OCI-LY1 (cell line): ENCODE results near the gene KCNK13.
"Not testable (repeated sequence)": the region's sequence is repeated elsewhere in the genome, so short reads cannot be mapped to it uniquely, and the experiment has no call there.

ENCODE experiments used
- H2AFZ ChIP-seq: fragments of 200-600 bp; sonication (generic), shearing (Covaris generic); 2 replicates; pipeline ENCODE4 v1.6.0; 2014; ENCODE audit warnings: antibody characterized with exemption, mild to moderate bottlenecking, low read length
- H3F3A ChIP-seq: fragments of 200-600 bp; sonication (generic), shearing (Covaris generic); 2 replicates; pipeline ENCODE4 v1.6.0; 2014; ENCODE audit warnings: mild to moderate bottlenecking, antibody characterized with exemption, low read length, moderate library complexity; ENCODE audit not compliant: insufficient read depth
- H3K27ac ChIP-seq: fragments of 200-600 bp; sonication (generic); 2 replicates; pipeline ENCODE4 v1.5.1; 2014; ENCODE audit warnings: low read length, mixed run types, mild to moderate bottlenecking, low read depth; ENCODE audit not compliant: poor library complexity, severe bottlenecking
- H3K27me3 ChIP-seq: fragments of 200-600 bp; sonication (generic); 2 replicates; pipeline ENCODE4 v1.6.0; 2014; ENCODE audit warnings: antibody characterized with exemption, mild to moderate bottlenecking, low read length, moderate library complexity; ENCODE audit not compliant: insufficient read depth
- H3K36me3 ChIP-seq: fragments of 200-600 bp; sonication (generic); 2 replicates; pipeline ENCODE4 v1.6.1; 2014; ENCODE audit warnings: mild to moderate bottlenecking, antibody characterized with exemption, low read length, moderate library complexity, mixed read lengths; ENCODE audit not compliant: insufficient read depth
- H3K4me1 ChIP-seq: fragments of 200-600 bp; sonication (generic); 2 replicates; pipeline ENCODE4 v1.5.1; 2014; ENCODE audit warnings: mild to moderate bottlenecking, low read length, moderate library complexity; ENCODE audit not compliant: insufficient read depth, severe bottlenecking
- H3K4me2 ChIP-seq: fragments of 200-600 bp; sonication (generic), shearing (Covaris generic); 2 replicates; pipeline ENCODE4 v1.6.1; 2014; ENCODE audit warnings: low read length
- H3K4me3 ChIP-seq: fragments of 200-600 bp; sonication (generic); 2 replicates; pipeline ENCODE4 v1.5.1; 2014; ENCODE audit warnings: low read length, low read depth, mild to moderate bottlenecking, mixed read lengths; ENCODE audit not compliant: poor library complexity, severe bottlenecking
- H3K79me2 ChIP-seq: fragments of 200-600 bp; shearing (Covaris generic); 2 replicates; pipeline ENCODE4 v1.6.1; 2016; ENCODE audit warnings: mixed run types, low read length, mixed read lengths; ENCODE audit not compliant: insufficient read depth
- H3K9ac ChIP-seq: fragments of 200-600 bp; sonication (generic), shearing (Covaris generic); 2 replicates; pipeline ENCODE4 v1.6.1; 2014; ENCODE audit warnings: mild to moderate bottlenecking, low read length, mixed read lengths
- H3K9me2 ChIP-seq: fragments of 200-600 bp; sonication (generic), shearing (Covaris generic); 2 replicates; pipeline ENCODE4 v1.6.1; 2014; ENCODE audit warnings: low read depth, mild to moderate bottlenecking, low read length, mixed read lengths
- H3K9me3 ChIP-seq: fragments of 200-600 bp; shearing (Covaris generic); 2 replicates; pipeline ENCODE4 v1.6.1; 2014; ENCODE audit warnings: low read length, mixed read lengths
- H4K20me1 ChIP-seq: fragments of 200-600 bp; sonication (generic), shearing (Covaris generic); 2 replicates; pipeline ENCODE4 v1.6.0; 2016; ENCODE audit warnings: mild to moderate bottlenecking, low read length; ENCODE audit not compliant: insufficient read depth
- EZH2 ChIP-seq: fragments of 200-600 bp; sonication (generic), shearing (Covaris generic); IDR thresholded peaks from 2 replicates; pipeline ENCODE4 v1.8.0; 2017; ENCODE audit warnings: borderline replicate concordance, mixed run types, mild to moderate bottlenecking, antibody characterized with exemption, low read length, moderate library complexity, mixed read lengths
- TF ChIP-seq, protein P1 (sequence below): fragments of 200-600 bp; sonication (generic), shearing (Covaris generic); IDR thresholded peaks from 2 replicates; pipeline ENCODE4 v1.5.1; 2017; ENCODE audit warnings: mild to moderate bottlenecking, antibody characterized with exemption, low read length, moderate library complexity, mixed read lengths

Gene KCNK13

DNA sequence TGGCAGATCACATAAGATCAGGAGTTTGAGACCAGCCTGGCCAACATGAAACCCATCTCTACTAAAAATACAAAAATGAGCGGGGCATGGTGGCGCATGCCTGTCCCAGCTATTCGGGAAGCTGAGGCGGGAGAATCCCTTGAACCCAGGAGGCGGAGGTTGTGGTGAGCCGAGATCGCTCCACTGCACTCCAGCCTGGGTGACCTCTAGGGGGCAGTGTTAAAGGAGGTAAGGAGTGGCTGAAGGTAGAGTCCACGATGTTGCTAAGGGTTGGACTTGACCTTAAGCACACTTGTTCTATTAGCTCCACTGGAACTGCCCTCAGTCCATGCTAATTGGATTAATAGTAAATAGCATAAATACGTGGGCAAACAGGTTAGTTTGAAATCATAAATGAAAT is 132.1 kb downstream of the KCNK13 start:
- TF ChIP-seq, protein P1, sequence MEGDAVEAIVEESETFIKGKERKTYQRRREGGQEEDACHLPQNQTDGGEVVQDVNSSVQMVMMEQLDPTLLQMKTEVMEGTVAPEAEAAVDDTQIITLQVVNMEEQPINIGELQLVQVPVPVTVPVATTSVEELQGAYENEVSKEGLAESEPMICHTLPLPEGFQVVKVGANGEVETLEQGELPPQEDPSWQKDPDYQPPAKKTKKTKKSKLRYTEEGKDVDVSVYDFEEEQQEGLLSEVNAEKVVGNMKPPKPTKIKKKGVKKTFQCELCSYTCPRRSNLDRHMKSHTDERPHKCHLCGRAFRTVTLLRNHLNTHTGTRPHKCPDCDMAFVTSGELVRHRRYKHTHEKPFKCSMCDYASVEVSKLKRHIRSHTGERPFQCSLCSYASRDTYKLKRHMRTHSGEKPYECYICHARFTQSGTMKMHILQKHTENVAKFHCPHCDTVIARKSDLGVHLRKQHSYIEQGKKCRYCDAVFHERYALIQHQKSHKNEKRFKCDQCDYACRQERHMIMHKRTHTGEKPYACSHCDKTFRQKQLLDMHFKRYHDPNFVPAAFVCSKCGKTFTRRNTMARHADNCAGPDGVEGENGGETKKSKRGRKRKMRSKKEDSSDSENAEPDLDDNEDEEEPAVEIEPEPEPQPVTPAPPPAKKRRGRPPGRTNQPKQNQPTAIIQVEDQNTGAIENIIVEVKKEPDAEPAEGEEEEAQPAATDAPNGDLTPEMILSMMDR: peak; percentile 61
- TF ChIP-seq EZH2: no peak
- Histone ChIP-seq H3K79me2 (no peaks in the 10 kb centered on the region), H4K20me1 (no peaks in the 10 kb centered on the region), H3K9me3 (no peaks in the 10 kb centered on the region), H3K27me3 (no peaks in the 10 kb centered on the region), H3K36me3 (no peaks in the 10 kb centered on the region), H3F3A (no peaks in the 10 kb centered on the region), H3K9ac (no peak overlapping the region), H3K4me2 (no peak overlapping the region), H2AFZ (no peak overlapping the region), H3K9me2 (no peaks in the 10 kb centered on the region), H3K27ac (no peak overlapping the region), H3K4me3 (no peak overlapping the region), H3K4me1 (no peaks in the 10 kb centered on the region)

DNA sequence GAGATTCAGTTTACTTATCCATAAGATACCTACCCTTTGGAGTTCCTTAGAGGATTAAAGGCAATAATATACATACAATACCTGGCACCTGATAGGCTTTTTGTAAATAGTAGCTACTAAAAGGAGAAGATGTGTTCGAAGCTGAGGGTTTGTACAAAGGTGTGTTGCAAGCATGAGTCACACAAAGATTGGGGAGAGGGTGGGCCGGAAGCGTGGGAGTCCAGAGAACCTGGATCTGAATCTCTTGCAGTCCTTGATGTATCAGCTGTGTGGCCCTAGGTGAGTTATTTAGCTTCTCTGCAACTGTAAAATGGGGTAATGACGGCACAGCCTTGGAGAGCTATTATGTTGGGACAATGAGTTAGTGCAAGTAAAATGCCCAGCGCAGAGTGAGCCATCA is 132.9 kb downstream of the KCNK13 start:
- no peaks in the 10 kb centered on the region for H3F3A ChIP-seq
- no peaks in the 10 kb centered on the region for H3K36me3 ChIP-seq
- no peak overlapping the region for H2AFZ ChIP-seq
- H3K9ac ChIP-seq: no peak overlapping the region
- no peaks in the 10 kb centered on the region for H3K27me3 ChIP-seq
- H3K4me2 ChIP-seq: no peak overlapping the region
- TF ChIP-seq, protein P1: no peak
- TF ChIP-seq EZH2: no peak
- H3K79me2 ChIP-seq: no peaks in the 10 kb centered on the region
- H3K4me3 ChIP-seq: no peak overlapping the region
- H3K4me1 ChIP-seq: no peaks in the 10 kb centered on the region
- no peak overlapping the region for H3K27ac ChIP-seq
- H3K9me3 ChIP-seq: no peaks in the 10 kb centered on the region
- H4K20me1 ChIP-seq: no peaks in the 10 kb centered on the region
- no peaks in the 10 kb centered on the region for H3K9me2 ChIP-seq

DNA sequence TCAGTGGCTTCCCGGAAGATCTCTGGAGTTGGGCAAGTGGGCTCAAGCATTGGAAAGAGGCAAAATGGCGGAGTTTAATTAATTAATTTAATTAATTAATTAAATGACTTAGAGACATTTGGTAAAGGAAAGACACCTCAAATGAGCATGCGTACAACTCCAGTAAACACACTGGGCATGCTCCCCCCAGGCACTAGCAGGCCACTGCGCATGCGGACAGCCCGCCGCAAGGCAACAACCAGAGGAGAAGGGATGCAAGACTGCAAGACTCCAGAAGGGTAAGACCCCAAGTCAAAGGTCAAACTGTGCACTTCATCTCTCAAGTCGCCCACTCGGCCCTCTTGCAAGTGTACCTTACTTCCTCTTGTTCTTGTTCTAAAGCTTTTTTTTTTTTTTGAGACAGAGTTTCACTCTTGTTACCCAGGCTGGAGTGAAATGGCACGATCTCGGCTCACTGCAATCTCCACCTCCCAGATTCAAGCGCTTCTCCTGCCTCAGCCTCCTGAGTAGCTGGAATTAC is 136.8 kb downstream of the KCNK13 start:
- Histone ChIP-seq H3K9me2 (no peaks in the 10 kb centered on the region), H3K27ac (no peak overlapping the region), H3K27me3 (no peaks in the 10 kb centered on the region), H2AFZ (no peak overlapping the region), H3K4me2 (no peak overlapping the region), H3K4me3 (no peak overlapping the region), H4K20me1 (no peaks in the 10 kb centered on the region), H3K4me1 (no peaks in the 10 kb centered on the region), H3K9ac (no peak overlapping the region), H3F3A (no peaks in the 10 kb centered on the region), H3K9me3 (no peaks in the 10 kb centered on the region), H3K79me2 (no peaks in the 10 kb centered on the region), H3K36me3 (no peaks in the 10 kb centered on the region)
- TF ChIP-seq EZH2: no peak
- TF ChIP-seq, protein P1: no peak

DNA sequence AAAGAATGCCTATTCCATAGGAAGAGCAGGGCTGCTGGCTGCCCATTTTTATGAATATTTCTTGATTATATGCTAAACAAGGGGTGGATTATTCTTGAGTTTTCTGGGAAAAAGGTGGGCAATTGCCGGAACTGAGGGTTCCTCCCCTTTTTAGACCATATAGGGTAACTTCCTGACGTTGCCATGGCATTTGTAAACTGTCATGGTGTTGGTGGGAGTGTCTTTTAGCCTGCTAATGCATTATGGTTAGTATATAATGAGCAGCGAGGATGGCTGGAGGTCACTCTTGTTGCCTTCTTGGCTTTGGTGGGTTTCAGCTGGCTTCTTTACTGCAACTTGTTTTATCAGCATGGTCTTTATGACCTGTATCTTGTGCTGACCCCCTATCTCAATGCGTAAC is 138.8 kb downstream of the KCNK13 start:
- not testable (repeated sequence) for H3K4me2 ChIP-seq, H3F3A ChIP-seq, H3K4me3 ChIP-seq, H3K9me2 ChIP-seq, H3K9ac ChIP-seq, H3K27ac ChIP-seq, H3K36me3 ChIP-seq, H3K79me2 ChIP-seq, H3K27me3 ChIP-seq, H4K20me1 ChIP-seq, H2AFZ ChIP-seq, H3K9me3 ChIP-seq, H3K4me1 ChIP-seq
